ENCODE data around the gene DDT.
"Not testable (repeated sequence)": the region's sequence is repeated elsewhere in the genome, so short reads cannot be mapped to it uniquely, and the experiment has no call there.

DDT gene

GRCh38 chr22:23949764-23950163 lies 24.5 kb downstream of the DDT start:
- DNase-seq = not testable (repeated sequence)

- DNase-seq = not testable (repeated sequence)
Observed at GRCh38 chr22:23947391-23947790, 26.9 kb downstream of the DDT start.

GRCh38 chr22:23940166-23940565 lies 34.1 kb downstream of the DDT start:
- not testable (repeated sequence) for DNase-seq

GRCh38 chr22:23939017-23939357 lies 35.3 kb downstream of the DDT start:
- DNase-seq = no peak

- no peak for DNase-seq
Observed at GRCh38 chr22:23938328-23939016, 35.8 kb downstream of the DDT start.

- DNase-seq = no peak
Observed at GRCh38 chr22:23926561-23926960, 47.7 kb downstream of the DDT start.

GRCh38 chr22:23925020-23925606 lies 49.1 kb downstream of the DDT start:
- no peak for DNase-seq

GRCh38 chr22:23922921-23923320 lies 51.3 kb downstream of the DDT start:
- DNase-seq = no peak

GRCh38 chr22:23921586-23922201 lies 52.5 kb downstream of the DDT start:
- not testable (repeated sequence) for DNase-seq

Measured in CD4-positive, alpha-beta T cell treated with Interleukin-12 subunit alpha and Interleukin-12 subunit beta, for 1 hour (primary cell).